H1 (cell line): Measurements from ENCODE around the gene ARHGAP28. TPM values are rescaled to one million over a fixed set of nuclear protein-coding genes. Genes with fewer than 3 reads are reported as not detected.

ENCODE experiments used
- CTCF ChIA-PET: fragments of 300-600 bp; sonication (Branson Sonifier 250); formaldehyde crosslinking; loops from one replicate; lab custom pipeline; 2021; ENCODE audit not compliant: partially characterized antibody; lab: Charles Lee
- POLR2A ChIA-PET: fragments of 300-600 bp; sonication (Branson Sonifier 250); formaldehyde crosslinking; loops from one replicate; lab custom pipeline; 2021; ENCODE audit warnings: inconsistent platforms; ENCODE audit not compliant: partially characterized antibody; lab: Charles Lee
- DNase-seq, 2 experiments: peaks; one replicate each; pipeline versions ENCODE4 v3.0.0 to v3.0.0-alpha.2; 2010 to 2022; ENCODE audit warnings: low spot score in 2 of 2, low read depth in 1 of 2, mixed read lengths in 1 of 2
- FAIRE-seq: peaks from 2 replicates; lab custom pipeline; 2011; peaks lifted over from hg19 to GRCh38; lab: Jason Lieb, UNC
- H2AFZ ChIP-seq: 2 replicates; pipeline ENCODE4 v1.8.1; 2012; ENCODE audit warnings: low read length, inconsistent platforms
- H2AK5ac ChIP-seq: 2 replicates; pipeline ENCODE4 v1.6.1; 2013; ENCODE audit warnings: low read depth, low read length
- H2BK120ac ChIP-seq: replicated peaks from 2 replicates; pipeline ENCODE3; 2013; ENCODE audit warnings: low read depth, low read length, inconsistent platforms
- H2BK12ac ChIP-seq: 2 replicates; pipeline ENCODE4 v1.6.1; 2013; ENCODE audit warnings: low read depth, low read length
- H2BK15ac ChIP-seq: 2 replicates; pipeline ENCODE4 v1.6.1; 2013; ENCODE audit warnings: low read length
- H2BK20ac ChIP-seq: 2 replicates; pipeline ENCODE4 v1.6.1; 2013; ENCODE audit warnings: low read length
- H2BK5ac ChIP-seq: 2 replicates; pipeline ENCODE4 v1.6.1; 2013; ENCODE audit warnings: low read depth, low read length
- H3K14ac ChIP-seq: 2 replicates; pipeline ENCODE4 v1.6.1; 2013; ENCODE audit warnings: inconsistent platforms; ENCODE audit not compliant: insufficient read length
- H3K18ac ChIP-seq: 2 replicates; pipeline ENCODE4 v1.6.1; 2013; ENCODE audit warnings: low read length; ENCODE audit errors: extremely low read depth
- H3K23ac ChIP-seq: 2 replicates; pipeline ENCODE4 v1.6.1; 2013; ENCODE audit warnings: inconsistent platforms; ENCODE audit not compliant: insufficient read length
- H3K23me2 ChIP-seq: 2 replicates; pipeline ENCODE4 v1.6.1; 2013; ENCODE audit warnings: low read depth, low read length
- H3K27ac ChIP-seq: 2 replicates; pipeline ENCODE4 v1.6.1; 2011; ENCODE audit warnings: low read depth, low read length, inconsistent platforms
- H3K27me3 ChIP-seq, 4 experiments: replicated peaks in 1 of 4; 1 replicate in 1 of 4; 2 replicates in 3 of 4; pipeline versions ENCODE4 v1.6.1 to v1.8.1; 2011 to 2013; ENCODE audit warnings: low read length in 3 of 4, mild to moderate bottlenecking in 3 of 4, inconsistent platforms in 2 of 4, mixed read lengths in 2 of 4, moderate library complexity in 1 of 4; ENCODE audit not compliant: control insufficient read depth in 3 of 4, insufficient read depth in 3 of 4; ENCODE audit errors: extremely low read depth in 1 of 4
- H3K36me3 ChIP-seq, 4 experiments: 2 replicates each; pipeline versions ENCODE4 v1.6.1 to v1.8.1; 2011 to 2013; ENCODE audit warnings: mild to moderate bottlenecking in 4 of 4, low read length in 3 of 4, moderate library complexity in 2 of 4, control low read depth in 1 of 4, inconsistent platforms in 1 of 4; ENCODE audit not compliant: insufficient read depth in 4 of 4, control insufficient read depth in 2 of 4
- H3K4ac ChIP-seq: replicated peaks from 2 replicates; pipeline ENCODE3; 2013; ENCODE audit warnings: low read length, low read depth, mixed read lengths, inconsistent platforms; ENCODE audit not compliant: insufficient read length
- H3K4me1 ChIP-seq, 4 experiments: replicated peaks in 1 of 4; 1 replicate in 1 of 4; 2 replicates in 3 of 4; pipeline versions ENCODE4 v1.6.1 to v1.8.1; 2011 to 2013; ENCODE audit warnings: low read length in 3 of 4, inconsistent platforms in 2 of 4, mixed read lengths in 1 of 4; ENCODE audit not compliant: insufficient read depth in 4 of 4, control insufficient read depth in 3 of 4
- H3K4me2 ChIP-seq, 2 experiments: 2 replicates each; pipeline versions ENCODE4 v1.6.1 to v1.8.1; 2011 to 2013; ENCODE audit warnings: low read depth in 2 of 2, low read length in 2 of 2, control low read depth in 1 of 2, inconsistent platforms in 1 of 2, mild to moderate bottlenecking in 1 of 2; ENCODE audit not compliant: insufficient read depth in 1 of 2
- H3K4me3 ChIP-seq, 4 experiments: fragments of 200-600, 300-600 bp in 1 of 4; sonication (generic), shearing (Covaris generic), sonication (Bioruptor Twin) in 1 of 4; 2 replicates each; pipeline versions ENCODE4 v1.5.1 to v1.8.1; 2011 to 2016; ENCODE audit warnings: low read length in 4 of 4, low read depth in 3 of 4, control low read depth in 2 of 4, inconsistent platforms in 2 of 4, mild to moderate bottlenecking in 2 of 4, mixed read lengths in 1 of 4, moderate library complexity in 1 of 4; ENCODE audit not compliant: insufficient read depth in 2 of 4; ENCODE audit errors: extremely low read depth in 1 of 4
- H3K56ac ChIP-seq: replicated peaks from 2 replicates; pipeline ENCODE3; 2013; ENCODE audit warnings: low read depth, mild to moderate bottlenecking, mixed read lengths, low read length, inconsistent platforms; ENCODE audit not compliant: insufficient read length
- H3K79me1 ChIP-seq: 2 replicates; pipeline ENCODE4 v1.6.1; 2013; ENCODE audit warnings: low read depth, low read length, control low read depth
- H3K79me2 ChIP-seq, 2 experiments: 2 replicates each; pipeline versions ENCODE4 v1.6.1 to v1.8.1; 2012 to 2013; ENCODE audit warnings: low read length in 2 of 2, mild to moderate bottlenecking in 2 of 2, inconsistent platforms in 1 of 2; ENCODE audit not compliant: insufficient read depth in 2 of 2, control insufficient read depth in 1 of 2
- H3K9ac ChIP-seq, 4 experiments: replicated peaks in 1 of 4; 1 replicate in 1 of 4; 2 replicates in 3 of 4; pipeline versions ENCODE4 v1.6.1 to v1.8.1; 2011 to 2013; ENCODE audit warnings: low read depth in 3 of 4, low read length in 3 of 4, control low read depth in 2 of 4, mild to moderate bottlenecking in 2 of 4, moderate library complexity in 2 of 4, inconsistent platforms in 1 of 4; ENCODE audit errors: extremely low read depth in 1 of 4
- H3K9me3 ChIP-seq, 2 experiments: 2 replicates each; pipeline versions ENCODE4 v1.6.1 to v1.8.1; 2012 to 2013; ENCODE audit warnings: mild to moderate bottlenecking in 2 of 2, moderate library complexity in 2 of 2, control low read depth in 1 of 2, inconsistent platforms in 1 of 2, low read depth in 1 of 2, low read length in 1 of 2, mixed read lengths in 1 of 2; ENCODE audit not compliant: insufficient read depth in 2 of 2
- H4K20me1 ChIP-seq, 2 experiments: replicated peaks in 1 of 2; 2 replicates each; pipeline versions ENCODE3 to v1.8.1; 2011 to 2013; ENCODE audit warnings: inconsistent platforms in 2 of 2, low read length in 2 of 2, mild to moderate bottlenecking in 1 of 2; ENCODE audit not compliant: insufficient read depth in 2 of 2, control insufficient read depth in 1 of 2
- H4K5ac ChIP-seq: 2 replicates; pipeline ENCODE4 v1.6.1; 2013; ENCODE audit warnings: low read length, low read depth, mixed read lengths, inconsistent platforms; ENCODE audit not compliant: insufficient read length
- H4K8ac ChIP-seq: 2 replicates; pipeline ENCODE4 v1.8.0; 2013; ENCODE audit warnings: mild to moderate bottlenecking, moderate library complexity, low read length, inconsistent platforms; ENCODE audit not compliant: insufficient read depth; ENCODE audit errors: extremely low read depth
- H4K91ac ChIP-seq: replicated peaks from 2 replicates; pipeline ENCODE3; 2013; ENCODE audit warnings: low read length, mixed read lengths, inconsistent platforms; ENCODE audit not compliant: insufficient read length
- ATF2 ChIP-seq: IDR thresholded peaks from 2 replicates; pipeline ENCODE4 v1.6.1; 2012; ENCODE audit warnings: low read length, inconsistent platforms
- BRCA1 ChIP-seq: IDR thresholded peaks from 2 replicates; pipeline ENCODE4 v1.6.1; 2012; ENCODE audit warnings: low read depth, low read length, improper control_type of control experiment
- CEBPB ChIP-seq: IDR thresholded peaks from 2 replicates; pipeline ENCODE4 v1.6.1; 2012; ENCODE audit warnings: low read depth, low read length
- CHD2 ChIP-seq: IDR thresholded peaks from 2 replicates; pipeline ENCODE4 v1.6.1; 2012; ENCODE audit warnings: low read length, improper control_type of control experiment
- CREB1 ChIP-seq: IDR thresholded peaks from 2 replicates; pipeline ENCODE4 v1.6.1; 2012; ENCODE audit warnings: inconsistent platforms
- JUN ChIP-seq: IDR thresholded peaks from 2 replicates; pipeline ENCODE4 v1.6.1; 2011; ENCODE audit warnings: low read depth, mild to moderate bottlenecking, improper control_type of control experiment, low read length
- KDM1A ChIP-seq: fragments of 200-600, 300-600 bp; sonication (generic); IDR thresholded peaks from 2 replicates; pipeline ENCODE4 v1.7.1; 2016; ENCODE audit warnings: mild to moderate bottlenecking, low read length, borderline replicate concordance
- PHF8 ChIP-seq: fragments of 200-600 bp; sonication (generic); conservative IDR thresholded peaks from 2 replicates; pipeline ENCODE4 v1.7.1; 2012; ENCODE audit warnings: low read depth, mild to moderate bottlenecking, inconsistent platforms, low read length, moderate library complexity
- POU5F1 ChIP-seq: IDR thresholded peaks from 2 replicates; pipeline ENCODE4 v1.6.1; 2011; ENCODE audit warnings: low read depth, mild to moderate bottlenecking, low read length, moderate library complexity
- RFX5 ChIP-seq: IDR thresholded peaks from 2 replicates; pipeline ENCODE4 v1.6.1; 2011; ENCODE audit warnings: low read depth, low read length, improper control_type of control experiment, borderline replicate concordance
- SAP30 ChIP-seq: fragments of 300-600 bp; sonication (generic); IDR thresholded peaks from 2 replicates; pipeline ENCODE4 v1.7.1; 2012; ENCODE audit warnings: low read length, moderate library complexity, mild to moderate bottlenecking, inconsistent platforms; ENCODE audit not compliant: insufficient read depth, insufficient replicate concordance
- SP4 ChIP-seq: IDR thresholded peaks from 2 replicates; pipeline ENCODE4 v1.6.1; 2012; ENCODE audit warnings: low read length, inconsistent platforms
- TAF1 ChIP-seq: IDR thresholded peaks from 2 replicates; pipeline ENCODE4 v1.6.1; 2011; ENCODE audit warnings: mild to moderate bottlenecking, low read depth, low read length
- TBP ChIP-seq: IDR thresholded peaks from 2 replicates; pipeline ENCODE4 v1.6.1; 2011; ENCODE audit warnings: low read depth, low read length, improper control_type of control experiment
- TCF12 ChIP-seq: IDR thresholded peaks from 2 replicates; pipeline ENCODE4 v1.6.1; 2011; ENCODE audit warnings: low read depth, mild to moderate bottlenecking, low read length
- WGBS, 2 experiments: shearing (Covaris generic) in 1 of 2; methylation state at CpG; one replicate each; pipeline versions ENCODE4 v1.1.6 to v1.1.7; 2013 to 2015; ENCODE audit warnings: low lambda C conversion rate in 2 of 2, mixed read lengths in 2 of 2, inconsistent platforms in 1 of 2, low coverage in 1 of 2, missing lambda C conversion rate in 1 of 2; ENCODE audit not compliant: insufficient replicate concordance in 2 of 2, insufficient coverage in 1 of 2, insufficient read length in 1 of 2; ENCODE audit errors: extremely low coverage in 1 of 2, missing lambda C conversion rate in 1 of 2; 5-methylcytosine and 5-hydroxymethylcytosine counted together
- polyA plus RNA-seq, 7 experiments: library from polyadenylated mRNA; depleted of rRNA in 3 of 7; stranded (reverse) in 5 of 7; unstranded in 2 of 7; fragments of >200 nt in 5 of 7; fragments of 200-250 nt in 2 of 7; gene quantifications; 1 replicate in 5 of 7; 2 replicates in 1 of 7; 4 replicates in 1 of 7; pipeline versions ENCODE4 v1.2.1 to v1.2.3, GENCODE V29; 2011 to 2013; ENCODE audit warnings: missing spikeins in 2 of 7, mixed read lengths in 2 of 7
- total RNA-seq: library from RNA; stranded (reverse); fragmentation: NEBNext Ultra II Directional; extraction: Animal tissue kit (Norgen Biotek cat#: 25700); gene quantifications from 2 replicates; pipeline ENCODE4 v1.2.1, GENCODE V29; 2021

The ARHGAP28 gene
- total and polyA plus RNA-seq, 2 of the 8 experiments (the other 6 are each of a cell fraction or from before 2014, with no cell fraction given): 2.9 to 14.4 TPM

- H2BK20ac ChIP-seq: no peak overlapping the region
- H3K14ac ChIP-seq: no peak overlapping the region
- H2BK15ac ChIP-seq: no peak overlapping the region
- H3K4me2 ChIP-seq: no peak overlapping the region
- no peak for FAIRE-seq
- no peaks in the 10 kb centered on the region for H3K27me3 ChIP-seq
- ChIA-PET CTCF (no interaction called here), POLR2A (no interaction called here)
- H3K79me2 ChIP-seq: no peaks in the 10 kb centered on the region
- H3K79me1 ChIP-seq: no peaks in the 10 kb centered on the region
- no peak overlapping the region for H3K23ac ChIP-seq
- H3K18ac ChIP-seq: no peak overlapping the region
- H3K4me3 ChIP-seq: no peak overlapping the region
- H2BK12ac ChIP-seq: no peak overlapping the region
- no peak overlapping the region for H3K27ac ChIP-seq
- no peak overlapping the region for H3K56ac ChIP-seq
- WGBS, 2 experiments: 93% methylated on average over 6 of the region's 6 CpGs; no CpG with 5 or more reads in 1 of the 2 experiments
- H4K91ac ChIP-seq: no peak overlapping the region
- no peak for DNase-seq
- no peaks in the 10 kb centered on the region for H3K9me3 ChIP-seq
- no peak overlapping the region for H2AK5ac ChIP-seq
- no peaks in the 10 kb centered on the region for H4K20me1 ChIP-seq
- no peak overlapping the region for H2BK120ac ChIP-seq
- H3K23me2 ChIP-seq: no peaks in the 10 kb centered on the region
- H2AFZ ChIP-seq: no peak overlapping the region
- no peak overlapping the region for H4K5ac ChIP-seq
- H3K36me3 ChIP-seq: no peaks in the 10 kb centered on the region
- H3K4me1 ChIP-seq: no peaks in the 10 kb centered on the region
- H3K4ac ChIP-seq: no peak overlapping the region
- no peak overlapping the region for H3K9ac ChIP-seq
- no peak overlapping the region for H2BK5ac ChIP-seq
- no peak overlapping the region for H4K8ac ChIP-seq
- TF ChIP-seq KDM1A: no peak
- TF ChIP-seq SAP30: no peak
- no peak for TF ChIP-seq RFX5
- TF ChIP-seq TBP: no peak
- TF ChIP-seq CEBPB: no peak
- TF ChIP-seq TAF1: no peak
- no peak for TF ChIP-seq POU5F1
- TF ChIP-seq BRCA1: no peak
- no peak for TF ChIP-seq CHD2
- TF ChIP-seq JUN: no peak
- no peak for TF ChIP-seq ATF2
- no peak for TF ChIP-seq TCF12
- TF ChIP-seq CREB1: no peak
- no peak for TF ChIP-seq SP4
- no peak for TF ChIP-seq PHF8
These were observed 138.5 kb downstream of the ARHGAP28 start for GRCh38 chr18:6868033-6868432.
